ENCODE measurements around the gene CCDC149.

Gene CCDC149

GRCh38 chr4:24881508-24882196 is 31.2 kb downstream of the CCDC149 start:
- peak; percentile 29 for DNase-seq (ENCODE audit: low spot score)

DNA sequence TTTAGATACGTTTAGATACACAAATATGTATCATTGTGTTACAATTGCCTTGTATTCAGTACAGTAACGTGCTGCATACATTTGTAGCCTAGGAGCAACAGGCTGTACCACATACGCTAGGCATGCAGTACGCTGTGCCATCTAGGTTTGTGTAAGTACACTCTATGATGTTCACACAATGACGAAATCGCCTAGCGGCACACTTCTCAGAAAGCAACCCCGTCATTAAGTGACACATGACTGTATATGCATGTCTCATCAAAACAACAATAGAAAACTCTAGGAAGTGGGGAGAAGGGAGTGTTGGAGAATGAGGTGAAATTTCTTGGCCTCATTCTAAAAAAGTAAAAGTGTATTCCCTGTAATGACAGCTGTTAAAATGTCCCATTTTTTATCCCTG is 32.7 kb downstream of the CCDC149 start:
- no peak for DNase-seq (ENCODE audit: low spot score)

DNA sequence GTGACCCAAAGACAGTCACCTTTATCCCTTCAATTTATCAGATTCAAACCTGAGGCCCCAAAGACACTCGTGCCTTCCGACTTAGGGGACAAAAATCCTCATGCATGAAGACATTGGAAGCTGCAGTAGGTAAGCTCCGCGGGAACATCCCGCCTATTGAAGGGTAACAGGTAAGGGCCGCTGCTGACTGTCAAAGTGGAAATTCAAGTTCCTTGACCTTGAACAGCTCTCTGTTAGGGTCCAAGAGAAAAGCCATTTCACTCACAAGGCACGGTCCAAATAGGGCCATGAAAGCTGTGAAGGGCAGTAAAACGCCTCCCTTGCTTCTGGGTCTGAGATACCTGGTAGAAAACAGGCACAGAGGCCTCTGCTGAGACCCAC is 34.2 kb downstream of the CCDC149 start:
- DNase-seq (ENCODE audit: low spot score), result no peak

DNA sequence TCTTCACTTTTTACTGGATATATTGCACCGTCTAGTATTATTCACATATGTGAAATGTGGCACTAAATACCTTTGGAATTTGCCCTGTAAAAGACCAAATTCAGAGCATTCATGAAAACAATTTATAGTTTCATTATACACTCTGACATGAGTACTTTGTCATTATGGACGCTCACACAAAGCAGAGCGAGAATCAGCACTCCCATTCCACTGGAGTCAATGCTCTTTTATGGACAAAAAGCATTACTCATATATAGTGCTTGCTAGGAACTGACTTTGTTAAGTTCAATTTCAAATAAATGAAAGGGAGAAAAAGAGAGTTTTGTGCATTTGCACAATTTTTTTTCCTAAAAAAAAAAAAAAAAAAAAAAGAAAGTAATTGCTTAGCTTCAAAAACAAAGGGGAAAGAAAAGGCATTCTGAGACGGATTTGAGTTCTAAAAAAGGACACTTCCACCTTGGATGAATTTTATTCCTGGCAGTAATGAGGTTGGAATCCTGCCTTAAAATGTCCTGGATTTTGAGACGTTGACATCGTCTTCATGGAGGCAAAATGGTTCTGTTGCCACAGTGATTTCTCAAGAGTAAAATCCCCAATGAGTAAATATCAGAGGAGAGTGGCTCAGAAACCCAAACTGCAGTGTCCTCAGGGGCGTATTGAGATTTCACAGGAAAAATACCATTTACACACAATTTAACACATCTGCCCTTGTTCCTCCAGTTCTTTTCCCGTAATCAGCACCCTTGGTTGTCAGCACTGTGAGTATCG is 34.8 kb downstream of the CCDC149 start:
- no peak for DNase-seq (ENCODE audit: low spot score)

DNA sequence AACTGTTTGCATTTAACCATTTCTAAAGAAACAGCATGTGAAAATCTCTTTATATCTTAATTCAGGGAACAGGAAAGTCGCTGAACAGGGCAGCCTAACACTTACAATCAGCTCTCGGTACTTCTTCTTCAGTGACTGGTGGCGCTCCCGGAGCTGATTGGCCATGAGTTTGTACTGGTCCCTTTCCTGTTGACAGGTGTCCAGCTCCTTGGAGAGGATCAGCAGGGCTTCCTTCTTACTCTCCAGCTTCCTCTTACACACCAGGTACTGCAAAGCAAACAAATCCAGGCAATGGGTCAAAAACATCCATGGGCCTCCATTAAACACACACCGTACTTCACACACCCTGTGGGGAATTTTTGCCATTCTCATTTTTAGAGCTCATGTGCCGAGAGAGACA is 36.4 kb downstream of the CCDC149 start:
- DNase-seq (ENCODE audit: low spot score), result no peak

- DNase-seq (ENCODE audit: low spot score), result no peak
These were observed 40.1 kb downstream of the CCDC149 start for GRCh38 chr4:24872720-24873119.

- DNase-seq (ENCODE audit: low spot score), result no peak
These were observed 41.6 kb downstream of the CCDC149 start for GRCh38 chr4:24871210-24871609.

GRCh38 chr4:24867766-24868296 is 45.0 kb downstream of the CCDC149 start:
- no peak for DNase-seq (ENCODE audit: low spot score)

GRCh38 chr4:24867251-24867650 is 45.6 kb downstream of the CCDC149 start:
- DNase-seq (ENCODE audit: low spot score), result no peak

DNA sequence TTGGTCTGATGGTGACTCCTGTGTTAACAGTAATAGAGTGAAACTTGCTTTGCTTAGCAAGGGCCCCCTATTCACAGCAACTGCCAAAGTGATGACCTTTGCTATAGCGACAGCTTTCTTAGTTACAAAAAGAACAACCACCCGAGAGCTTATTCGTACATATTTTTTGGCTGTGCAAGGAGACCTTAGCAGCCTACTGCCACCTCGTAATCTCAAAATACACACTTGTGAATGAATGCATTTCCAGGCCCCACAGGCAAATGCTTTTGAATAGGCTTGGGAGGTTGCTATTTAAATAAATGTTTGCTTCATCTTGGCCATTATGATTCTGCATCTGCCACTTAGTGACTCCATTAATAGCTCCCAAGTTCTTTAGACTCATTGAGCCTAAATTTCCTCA is 47.4 kb downstream of the CCDC149 start:
- no peak for DNase-seq (ENCODE audit: low spot score)

- no peak for DNase-seq (ENCODE audit: low spot score)
These were observed 49.0 kb downstream of the CCDC149 start for GRCh38 chr4:24863799-24864198.

GRCh38 chr4:24862073-24862751 is 50.6 kb downstream of the CCDC149 start:
- peak; percentile 51 for DNase-seq (ENCODE audit: low spot score)

GRCh38 chr4:24858550-24858949 is 54.3 kb downstream of the CCDC149 start:
- DNase-seq (ENCODE audit: low spot score), result no peak

- peak; percentile 19 for DNase-seq (ENCODE audit: low spot score)
These were observed 54.8 kb downstream of the CCDC149 start for GRCh38 chr4:24858026-24858425.

GRCh38 chr4:24856586-24856985 is 56.3 kb downstream of the CCDC149 start:
- peak; percentile 70 for DNase-seq (ENCODE audit: low spot score)

- DNase-seq (ENCODE audit: low spot score), result no peak
These were observed 57.1 kb downstream of the CCDC149 start for GRCh38 chr4:24855741-24856140.

DNA sequence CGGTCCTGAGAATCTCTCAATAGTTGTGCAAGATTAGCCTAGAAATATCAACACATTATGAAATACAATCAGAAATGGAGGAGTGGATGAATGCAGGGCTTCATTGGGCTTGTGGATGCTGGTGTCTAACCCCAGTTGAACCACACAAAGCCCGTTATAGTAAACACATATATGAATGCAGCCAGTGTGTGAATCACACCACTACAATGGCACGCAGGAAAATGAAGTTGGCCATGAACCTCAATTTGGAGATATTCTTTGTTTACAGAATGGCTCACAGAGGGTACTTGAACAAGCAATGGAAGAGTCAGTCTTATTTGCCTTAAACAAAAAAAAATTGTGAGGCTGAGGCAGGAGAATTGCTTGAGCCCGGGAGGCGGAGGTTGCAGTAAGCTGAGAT is 59.7 kb downstream of the CCDC149 start:
- DNase-seq (ENCODE audit: low spot score), result no peak

GRCh38 chr4:24850674-24851073 is 62.2 kb downstream of the CCDC149 start:
- peak; percentile 83 for DNase-seq (ENCODE audit: low spot score)

- DNase-seq (ENCODE audit: low spot score), result no peak
These were observed 63.1 kb downstream of the CCDC149 start for GRCh38 chr4:24849756-24850155.

GRCh38 chr4:24849351-24849750 is 63.5 kb downstream of the CCDC149 start:
- DNase-seq (ENCODE audit: low spot score), result no peak

- no peak for DNase-seq (ENCODE audit: low spot score)
These were observed 66.1 kb downstream of the CCDC149 start for GRCh38 chr4:24846716-24847115.

DNA sequence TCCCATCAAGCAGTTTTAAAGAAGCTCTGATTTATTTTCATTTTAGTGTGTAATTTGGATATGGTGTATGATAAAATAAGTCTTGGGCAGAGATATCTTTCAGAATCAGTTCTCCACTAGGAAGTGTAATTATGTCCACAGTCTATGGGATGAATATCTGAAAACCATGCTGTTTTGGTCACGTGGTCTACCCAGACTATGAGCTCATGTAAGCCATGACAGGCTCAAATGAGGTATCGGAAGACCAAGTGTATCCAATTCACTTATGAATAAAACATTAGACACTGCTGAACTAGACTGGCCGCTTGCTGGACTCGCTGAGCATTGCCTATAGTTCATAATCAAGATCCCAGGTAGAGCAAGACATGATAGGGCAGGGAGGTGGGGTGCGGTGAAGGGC is 66.9 kb downstream of the CCDC149 start:
- DNase-seq (ENCODE audit: low spot score), result no peak

DNA sequence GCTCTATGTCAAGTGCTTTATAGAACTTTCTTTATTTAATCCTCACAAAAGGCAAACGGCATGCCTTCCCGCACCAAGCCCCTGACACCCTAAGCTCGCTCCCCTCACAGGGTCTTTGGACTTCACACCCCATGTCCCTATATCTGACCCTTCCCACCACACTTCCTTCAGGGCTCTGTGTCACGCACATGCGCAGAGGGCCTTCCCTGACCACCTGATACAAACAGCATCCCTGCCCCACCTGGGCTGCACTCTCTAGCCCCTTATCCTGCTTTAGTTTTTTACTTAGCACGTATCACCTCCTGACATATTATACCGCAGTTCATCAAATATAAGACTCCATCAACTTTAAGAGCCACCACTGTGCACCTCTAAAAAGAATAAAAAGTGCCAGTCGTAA is 67.7 kb downstream of the CCDC149 start:
- no peak for DNase-seq (ENCODE audit: low spot score)

Measured in kidney tubule cell (primary cell).